Measurements from ENCODE around the gene PXK.
A peak's percentile ranks its signal among the peaks of the same experiment; 100 is the strongest.

The PXK gene

GRCh38 chr3:58293516-58293915 is 39.2 kb upstream of the PXK start:
- TF ChIP-seq, protein P1, sequence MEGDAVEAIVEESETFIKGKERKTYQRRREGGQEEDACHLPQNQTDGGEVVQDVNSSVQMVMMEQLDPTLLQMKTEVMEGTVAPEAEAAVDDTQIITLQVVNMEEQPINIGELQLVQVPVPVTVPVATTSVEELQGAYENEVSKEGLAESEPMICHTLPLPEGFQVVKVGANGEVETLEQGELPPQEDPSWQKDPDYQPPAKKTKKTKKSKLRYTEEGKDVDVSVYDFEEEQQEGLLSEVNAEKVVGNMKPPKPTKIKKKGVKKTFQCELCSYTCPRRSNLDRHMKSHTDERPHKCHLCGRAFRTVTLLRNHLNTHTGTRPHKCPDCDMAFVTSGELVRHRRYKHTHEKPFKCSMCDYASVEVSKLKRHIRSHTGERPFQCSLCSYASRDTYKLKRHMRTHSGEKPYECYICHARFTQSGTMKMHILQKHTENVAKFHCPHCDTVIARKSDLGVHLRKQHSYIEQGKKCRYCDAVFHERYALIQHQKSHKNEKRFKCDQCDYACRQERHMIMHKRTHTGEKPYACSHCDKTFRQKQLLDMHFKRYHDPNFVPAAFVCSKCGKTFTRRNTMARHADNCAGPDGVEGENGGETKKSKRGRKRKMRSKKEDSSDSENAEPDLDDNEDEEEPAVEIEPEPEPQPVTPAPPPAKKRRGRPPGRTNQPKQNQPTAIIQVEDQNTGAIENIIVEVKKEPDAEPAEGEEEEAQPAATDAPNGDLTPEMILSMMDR (IDR thresholded peaks at IDR 0.05; ENCODE audit: low read depth, low read length): no peak
- no peak overlapping the region for H3K4me3 ChIP-seq (ENCODE audit: low read depth, low read length)

GRCh38 chr3:58296269-58296668 is 36.4 kb upstream of the PXK start:
- TF ChIP-seq, protein P1 (IDR thresholded peaks at IDR 0.05; ENCODE audit: low read depth, low read length): no peak
- H3K4me3 ChIP-seq (ENCODE audit: low read depth, low read length): no peak overlapping the region

GRCh38 chr3:58296843-58297242 is 35.8 kb upstream of the PXK start:
- TF ChIP-seq, protein P1 (IDR thresholded peaks at IDR 0.05; ENCODE audit: low read depth, low read length): no peak

DNA sequence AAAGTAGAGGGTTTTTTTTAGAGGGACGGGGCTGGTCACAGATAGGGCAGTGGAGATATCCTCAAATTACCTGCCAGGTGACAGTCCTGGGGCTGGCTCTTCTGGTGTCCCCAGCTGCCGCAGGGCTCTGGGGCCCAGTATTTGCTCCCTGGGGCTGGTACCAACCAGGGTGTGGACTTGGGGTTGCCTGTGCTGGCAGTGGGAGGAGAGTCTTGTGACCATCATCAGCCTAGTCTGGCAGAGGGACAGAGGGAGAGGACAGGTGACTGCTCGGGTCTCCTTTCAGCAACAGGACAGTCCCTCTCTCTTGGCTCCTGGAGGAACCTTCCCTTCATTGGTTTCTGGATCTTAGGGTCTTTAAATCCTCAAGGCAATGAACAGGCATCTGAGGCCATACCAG is 34.5 kb upstream of the PXK start:
- TF ChIP-seq, protein P1 (IDR thresholded peaks at IDR 0.05; ENCODE audit: low read depth, low read length): no peak
- H3K4me3 ChIP-seq (ENCODE audit: low read depth, low read length): no peak overlapping the region

More at GRCh38 chr3:58296843-58297242, 35.8 kb upstream of the PXK start:
- H3K4me3 ChIP-seq (ENCODE audit: low read depth, low read length): no peak overlapping the region

DNA sequence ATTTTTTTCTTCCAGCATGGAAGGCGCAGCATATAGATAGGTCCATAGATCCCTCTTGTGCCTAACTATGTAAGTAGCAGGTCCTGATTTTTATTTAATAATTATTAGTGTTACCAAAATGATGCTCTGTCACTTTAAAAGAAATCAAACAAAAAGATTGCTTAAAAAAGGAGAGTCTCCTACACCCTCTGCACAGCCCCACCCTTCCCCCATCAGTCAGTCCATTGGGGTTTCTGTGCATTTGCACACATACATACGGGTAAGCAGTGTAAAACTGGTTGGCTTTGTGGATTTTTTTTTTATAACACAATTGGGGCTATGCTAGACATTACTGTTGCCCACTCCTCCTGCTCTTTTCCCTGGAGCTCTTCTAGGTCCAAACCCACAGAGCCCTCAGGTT is 33.6 kb upstream of the PXK start:
- H3K4me3 ChIP-seq (ENCODE audit: low read depth, low read length): no peak overlapping the region
- TF ChIP-seq, protein P1 (IDR thresholded peaks at IDR 0.05; ENCODE audit: low read depth, low read length): no peak

DNA sequence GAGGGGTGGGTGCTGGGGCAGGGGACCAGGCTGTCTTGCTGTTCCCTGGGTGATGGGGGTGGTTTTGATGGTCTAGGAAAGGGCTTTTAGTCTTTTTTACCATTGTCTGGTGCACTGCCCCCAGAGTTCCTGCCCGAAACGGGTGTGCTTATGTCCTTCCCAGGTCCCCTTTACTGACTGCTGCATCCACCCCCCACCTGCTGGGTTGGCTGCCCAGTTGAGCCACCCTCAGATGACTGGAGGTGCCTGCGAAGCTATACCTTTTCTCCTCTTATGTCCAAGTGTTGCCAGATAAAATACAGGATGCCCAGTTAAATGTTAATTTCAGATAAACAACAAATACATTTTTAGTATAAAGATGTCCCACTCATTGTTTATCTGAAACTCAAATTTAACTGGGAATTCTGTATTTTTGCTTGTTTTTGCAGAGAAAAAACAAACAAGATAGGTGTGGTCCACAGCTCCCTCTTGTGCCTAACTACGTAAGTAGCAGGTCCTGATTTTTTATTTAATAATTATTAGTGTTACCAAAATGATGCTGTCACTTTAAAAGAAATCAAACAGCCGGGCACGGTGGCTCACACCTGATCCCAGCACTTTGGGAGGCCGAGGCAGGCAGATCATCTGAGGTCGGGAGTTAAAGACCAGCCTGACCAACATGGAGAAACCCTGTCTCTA is 32.7 kb upstream of the PXK start:
- no peak overlapping the region for H3K4me3 ChIP-seq (ENCODE audit: low read depth, low read length)
- TF ChIP-seq, protein P1 (IDR thresholded peaks at IDR 0.05; ENCODE audit: low read depth, low read length): peak; percentile 24; the same call in 1 of the 2 replicates

DNA sequence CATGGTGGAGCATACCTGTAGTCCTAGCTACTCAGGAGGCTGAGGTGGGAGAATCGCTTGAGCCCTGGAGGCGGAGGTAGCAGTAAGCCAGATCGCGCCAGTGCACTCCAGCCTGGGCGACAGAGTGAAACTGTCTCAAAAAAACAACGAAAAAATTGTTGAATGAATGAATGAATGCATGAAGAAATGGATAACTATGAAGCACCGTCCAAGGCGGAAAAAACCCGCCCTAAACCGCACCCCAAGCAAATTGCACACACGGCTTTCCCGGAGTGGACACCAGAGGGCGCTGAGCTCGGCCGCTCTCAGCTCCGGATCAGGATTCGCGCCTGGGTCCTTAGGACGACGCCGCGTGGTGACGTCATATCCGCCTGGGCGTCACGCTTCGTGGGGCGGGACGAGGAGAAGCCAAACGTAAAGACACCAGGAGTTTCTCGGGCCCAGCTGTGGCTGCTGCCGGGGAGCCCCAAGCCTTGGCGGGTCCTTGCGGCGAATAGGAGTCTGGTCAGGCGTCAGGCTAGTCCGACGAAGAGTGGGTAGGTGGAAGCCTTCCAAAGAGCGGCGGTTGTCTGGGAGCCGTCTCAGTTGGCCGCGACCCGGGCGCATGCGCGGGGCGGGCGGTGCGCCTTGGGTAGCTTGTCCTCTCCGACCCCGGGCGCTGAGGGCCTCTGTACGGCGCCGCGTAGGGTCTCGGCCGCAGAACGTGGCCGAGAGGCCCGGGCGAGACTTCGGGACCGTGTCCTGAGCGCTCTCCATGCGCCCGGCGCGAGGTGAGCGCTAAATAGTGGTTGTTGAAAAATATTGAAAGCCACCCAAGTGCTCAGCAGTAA is 26.6 kb upstream of the PXK start, which contains the start of the genes HTD2 and RPP14:
HTD2 (plus strand) TSS at position 639 of the 830 bp plus-strand sequence. CDS start 11,094 bp downstream, outside the sequence.
RPP14 (plus strand) TSS at position 364 of the 830 bp plus-strand sequence. CDS start 4,085 bp downstream, outside the sequence.
- TF ChIP-seq, protein P1 (IDR thresholded peaks at IDR 0.05; ENCODE audit: low read depth, low read length): peak; percentile 88
- peak within 1 kb of the TSS; percentile 76 for H3K4me3 ChIP-seq (ENCODE audit: low read depth, low read length)

All from WI38 (cell line).